GM10266 (cell line): ENCODE measurements around the gene FEM1C.
A peak's percentile ranks its signal among the peaks of the same experiment; 100 is the strongest.

Experiments
- DNase-seq: peaks from one replicate; pipeline ENCODE4 v3.0.0; 2012; ENCODE audit errors: extremely low spot score
- TF ChIP-seq, protein P1 (sequence below): IDR thresholded peaks from 2 replicates; pipeline ENCODE4 v1.5.1; 2012; ENCODE audit warnings: mild to moderate bottlenecking, low read depth; ENCODE audit not compliant: control insufficient read depth, insufficient read depth; ENCODE audit errors: missing control alignments

FEM1C gene

DNA sequence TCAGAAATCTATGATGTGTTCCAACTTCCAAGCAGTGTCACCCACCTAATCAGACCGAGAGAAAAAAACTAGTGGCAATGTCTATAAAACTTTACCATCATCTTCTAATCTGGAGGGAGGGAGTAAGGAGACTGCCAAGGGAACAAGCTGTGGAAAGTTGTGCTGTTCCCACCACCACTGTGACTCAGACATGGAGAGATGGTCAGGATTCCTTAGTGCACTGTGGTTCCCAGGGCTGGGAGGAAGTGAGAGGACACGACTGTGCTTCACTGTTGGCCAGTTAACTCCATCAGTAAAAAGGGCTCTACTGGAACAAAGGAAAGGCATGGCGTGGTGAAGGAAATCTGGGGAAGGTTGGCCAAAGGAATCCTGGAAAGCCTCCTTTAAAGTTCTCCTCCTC lies 38.9 kb upstream of the FEM1C start:
- DNase-seq = no peak
- TF ChIP-seq, protein P1, sequence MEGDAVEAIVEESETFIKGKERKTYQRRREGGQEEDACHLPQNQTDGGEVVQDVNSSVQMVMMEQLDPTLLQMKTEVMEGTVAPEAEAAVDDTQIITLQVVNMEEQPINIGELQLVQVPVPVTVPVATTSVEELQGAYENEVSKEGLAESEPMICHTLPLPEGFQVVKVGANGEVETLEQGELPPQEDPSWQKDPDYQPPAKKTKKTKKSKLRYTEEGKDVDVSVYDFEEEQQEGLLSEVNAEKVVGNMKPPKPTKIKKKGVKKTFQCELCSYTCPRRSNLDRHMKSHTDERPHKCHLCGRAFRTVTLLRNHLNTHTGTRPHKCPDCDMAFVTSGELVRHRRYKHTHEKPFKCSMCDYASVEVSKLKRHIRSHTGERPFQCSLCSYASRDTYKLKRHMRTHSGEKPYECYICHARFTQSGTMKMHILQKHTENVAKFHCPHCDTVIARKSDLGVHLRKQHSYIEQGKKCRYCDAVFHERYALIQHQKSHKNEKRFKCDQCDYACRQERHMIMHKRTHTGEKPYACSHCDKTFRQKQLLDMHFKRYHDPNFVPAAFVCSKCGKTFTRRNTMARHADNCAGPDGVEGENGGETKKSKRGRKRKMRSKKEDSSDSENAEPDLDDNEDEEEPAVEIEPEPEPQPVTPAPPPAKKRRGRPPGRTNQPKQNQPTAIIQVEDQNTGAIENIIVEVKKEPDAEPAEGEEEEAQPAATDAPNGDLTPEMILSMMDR = no peak

- no peak for DNase-seq
- TF ChIP-seq, protein P1 = no peak
Measured at GRCh38 chr5:115580941-115581340, 36.4 kb upstream of the FEM1C start.

DNA sequence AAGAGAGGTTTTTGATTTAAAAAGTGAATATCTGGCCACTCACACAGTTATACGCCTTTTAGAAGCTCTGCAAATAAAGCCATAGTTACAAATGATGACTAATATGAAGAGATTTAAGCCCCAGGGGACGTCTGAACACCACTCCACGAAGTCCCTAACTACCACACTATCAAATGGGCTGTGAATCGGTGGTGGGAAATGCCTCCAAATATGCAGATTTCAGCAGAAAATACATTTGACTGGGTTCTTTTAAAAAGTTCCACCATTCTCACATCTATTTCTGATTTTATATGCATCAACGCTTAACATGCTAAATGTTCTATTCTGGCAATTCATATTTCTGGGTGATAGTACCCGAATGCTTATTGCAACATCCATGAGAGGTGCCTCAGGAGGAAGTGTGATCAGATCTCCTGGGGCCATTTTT lies 35.2 kb upstream of the FEM1C start:
- TF ChIP-seq, protein P1 = no peak
- peak; percentile 40 for DNase-seq

DNA sequence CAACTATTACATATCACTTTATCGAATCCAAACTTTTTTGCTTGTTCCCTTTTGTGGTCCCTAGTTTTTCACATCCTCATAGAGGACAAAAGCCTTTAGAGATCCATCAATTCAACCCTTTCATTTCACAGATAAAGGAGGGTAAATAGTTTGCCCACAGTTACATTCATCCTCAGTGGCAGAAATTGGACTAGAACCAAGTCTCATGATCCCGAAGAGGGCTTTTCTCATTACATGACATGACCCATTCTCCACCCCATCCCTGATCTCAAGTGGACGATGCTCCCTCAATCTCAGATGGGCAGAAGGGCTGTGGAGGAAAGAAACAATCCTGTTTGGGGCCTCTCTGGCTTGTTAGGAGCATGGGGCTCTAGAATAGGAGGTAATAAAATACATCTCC lies 34.6 kb upstream of the FEM1C start:
- no peak for DNase-seq
- TF ChIP-seq, protein P1 = no peak

GRCh38 chr5:115578657-115579056 lies 34.1 kb upstream of the FEM1C start:
- DNase-seq = peak; percentile 34
- TF ChIP-seq, protein P1 = no peak

DNA sequence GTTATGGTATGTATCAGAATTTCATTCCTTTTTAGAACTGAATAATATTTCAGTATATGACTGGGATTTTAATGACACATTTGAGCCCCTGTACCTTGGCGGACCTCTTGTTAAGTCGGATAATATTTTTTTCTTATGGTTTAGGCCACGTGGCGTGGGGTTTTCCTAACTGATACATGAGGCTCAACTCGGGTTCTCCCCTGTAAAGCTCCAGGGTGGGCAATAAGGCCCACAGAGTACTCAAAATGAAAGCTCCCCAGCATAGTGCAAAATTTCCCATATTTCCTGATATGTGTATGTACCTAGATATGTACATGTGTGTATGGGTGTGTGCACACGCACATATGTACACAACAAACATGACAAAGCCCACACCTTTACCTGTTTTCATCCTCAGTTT lies 33.2 kb upstream of the FEM1C start:
- TF ChIP-seq, protein P1 = no peak
- peak; percentile 16 for DNase-seq

DNA sequence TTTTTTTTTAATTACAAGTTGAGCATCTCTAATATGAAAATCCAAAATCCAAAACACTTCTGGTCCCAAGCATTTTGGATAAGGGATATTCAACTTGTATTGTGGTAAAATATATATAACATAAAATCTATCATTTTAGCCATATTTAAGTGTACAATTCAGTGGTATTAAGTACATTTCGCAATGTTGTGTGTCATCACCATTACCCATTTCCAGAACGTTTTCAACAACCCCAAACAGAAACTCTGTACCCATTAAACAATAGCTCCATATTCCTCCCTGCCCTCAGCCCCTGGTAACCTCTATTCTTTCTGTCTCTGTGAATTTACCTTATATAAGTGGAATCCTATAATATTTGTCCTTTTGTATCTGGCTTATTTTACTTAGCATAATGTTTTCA lies 32.8 kb upstream of the FEM1C start:
- no peak for DNase-seq
- TF ChIP-seq, protein P1 = no peak
